Measurements from ENCODE around the gene KCTD14. TPM values are rescaled to one million over a fixed set of nuclear protein-coding genes. Genes with fewer than 3 reads are reported as not detected.

The KCTD14 gene
- total RNA-seq, 1 donor from 2014 or later = 0.32 TPM

DNA sequence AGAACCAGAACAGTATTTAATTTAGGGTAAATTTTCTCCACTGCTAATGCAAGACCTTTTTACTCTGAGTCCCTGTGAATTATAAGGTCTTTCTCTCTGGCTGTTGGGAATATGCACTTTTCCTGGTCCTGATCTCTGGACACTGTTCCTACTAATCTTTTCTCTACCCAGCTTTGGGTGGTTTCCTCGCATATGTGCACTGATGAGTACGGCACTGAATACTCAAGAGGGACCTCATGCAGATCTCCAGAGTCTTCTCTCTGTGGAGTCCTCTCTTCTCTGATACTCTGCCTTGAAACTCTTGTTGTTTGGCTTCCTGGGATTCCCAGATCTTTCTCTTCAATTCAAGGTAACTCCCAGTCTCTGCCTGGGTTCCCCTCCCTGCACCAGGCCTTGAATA, 14.0 kb downstream of the KCTD14 start:
- Mint-ChIP-seq H3K4me1 (ENCODE audit: low read depth, unreplicated experiment) (peaks cover 2% of the 10 kb centered on the region), H3K27ac (ENCODE audit: unreplicated experiment) (no peak overlapping the region), H3K27me3 (ENCODE audit: unreplicated experiment) (peaks cover 3% of the 10 kb centered on the region), H3K36me3 (ENCODE audit: unreplicated experiment) (no peaks in the 10 kb centered on the region), H3K9me3 (ENCODE audit: unreplicated experiment) (peaks cover 4% of the 10 kb centered on the region), H3K4me3 (ENCODE audit: unreplicated experiment) (no peak overlapping the region)
- DNase-seq = no peak
- TF ChIP-seq CTCF (IDR thresholded peaks at IDR 0.05; ENCODE audit: partially characterized antibody, unreplicated experiment) = no peak

- DNase-seq = no peak
- H3K36me3 Mint-ChIP-seq (ENCODE audit: unreplicated experiment) = no peaks in the 10 kb centered on the region
- H3K27ac Mint-ChIP-seq (ENCODE audit: unreplicated experiment) = no peak overlapping the region
- peaks cover 5% of the 10 kb centered on the region for H3K9me3 Mint-ChIP-seq (ENCODE audit: unreplicated experiment)
- TF ChIP-seq CTCF (IDR thresholded peaks at IDR 0.05; ENCODE audit: partially characterized antibody, unreplicated experiment) = peak; percentile 79
- peaks cover 3% of the 10 kb centered on the region for H3K27me3 Mint-ChIP-seq (ENCODE audit: unreplicated experiment)
- no peaks in the 10 kb centered on the region for H3K4me1 Mint-ChIP-seq (ENCODE audit: low read depth, unreplicated experiment)
- H3K4me3 Mint-ChIP-seq (ENCODE audit: unreplicated experiment) = no peak overlapping the region
These were observed 22.9 kb downstream of the KCTD14 start for GRCh38 chr11:78000193-78000592.

GRCh38 chr11:77999446-78000030, 23.5 kb downstream of the KCTD14 start:
- no peak for TF ChIP-seq CTCF (IDR thresholded peaks at IDR 0.05; ENCODE audit: partially characterized antibody, unreplicated experiment)
- Mint-ChIP-seq H3K4me3 (ENCODE audit: unreplicated experiment) (no peak overlapping the region), H3K27ac (ENCODE audit: unreplicated experiment) (no peak overlapping the region), H3K36me3 (ENCODE audit: unreplicated experiment) (no peaks in the 10 kb centered on the region), H3K9me3 (ENCODE audit: unreplicated experiment) (peaks cover 4% of the 10 kb centered on the region), H3K27me3 (ENCODE audit: unreplicated experiment) (peaks cover 3% of the 10 kb centered on the region), H3K4me1 (ENCODE audit: low read depth, unreplicated experiment) (no peaks in the 10 kb centered on the region)
- no peak for DNase-seq

GRCh38 chr11:77994434-77995362, 28.4 kb downstream of the KCTD14 start, which contains the start of gene INTS4:
TSS of gene INTS4 (minus strand) at chr11:77994668. CDS start at chr11:77994643, 25 bp downstream.
- no peaks in the 10 kb centered on the region for H3K36me3 Mint-ChIP-seq (ENCODE audit: unreplicated experiment)
- peak within 1 kb of the TSS; percentile 97 for H3K4me3 Mint-ChIP-seq (ENCODE audit: unreplicated experiment)
- H3K27ac Mint-ChIP-seq (ENCODE audit: unreplicated experiment) = peak within 1 kb of the TSS; percentile 99
- H3K9me3 Mint-ChIP-seq (ENCODE audit: unreplicated experiment) = no peaks in the 10 kb centered on the region
- peaks cover 9% of the 10 kb centered on the region for H3K4me1 Mint-ChIP-seq (ENCODE audit: low read depth, unreplicated experiment)
- peak; percentile 98 for DNase-seq
- TF ChIP-seq CTCF (IDR thresholded peaks at IDR 0.05; ENCODE audit: partially characterized antibody, unreplicated experiment) = no peak
- no peaks in the 10 kb centered on the region for H3K27me3 Mint-ChIP-seq (ENCODE audit: unreplicated experiment)

- Mint-ChIP-seq H3K27ac (ENCODE audit: unreplicated experiment) (peak overlapping the region; percentile 72), H3K9me3 (ENCODE audit: unreplicated experiment) (no peaks in the 10 kb centered on the region), H3K36me3 (ENCODE audit: unreplicated experiment) (no peaks in the 10 kb centered on the region), H3K4me3 (ENCODE audit: unreplicated experiment) (peak overlapping the region; percentile 97), H3K4me1 (ENCODE audit: low read depth, unreplicated experiment) (peaks cover 9% of the 10 kb centered on the region), H3K27me3 (ENCODE audit: unreplicated experiment) (no peaks in the 10 kb centered on the region)
- TF ChIP-seq CTCF (IDR thresholded peaks at IDR 0.05; ENCODE audit: partially characterized antibody, unreplicated experiment) = no peak
- DNase-seq = no peak
These were observed 29.2 kb downstream of the KCTD14 start for GRCh38 chr11:77993902-77994301.
